ENCODE data around the gene CHAMP1.

Gene CHAMP1

GRCh38 chr13:114325729-114326128 is 11.4 kb downstream of the CHAMP1 start:
- Histone ChIP-seq H2AK5ac (ENCODE audit: low read depth, low read length) (no peak overlapping the region), H2BK12ac (ENCODE audit: low read length) (no peak overlapping the region), H2BK15ac (ENCODE audit: low read length) (no peak overlapping the region), H3K4me3 (ENCODE audit: low read length in 2 of 2) (no peak overlapping the region), H2AFZ (ENCODE audit: low read length) (no peak overlapping the region), H3K18ac (ENCODE audit: low read length) (no peak overlapping the region), H3K9me3 (replicated peaks in 1 of 2; ENCODE audit: control insufficient read depth in 2 of 2, insufficient read depth in 1 of 2, low read depth in 1 of 2, low read length in 2 of 2) (peaks cover 0 to 31% of the 10 kb centered on the region in 2 donors), H3K4me2 (ENCODE audit: insufficient read depth, low read length, poor library complexity, severe bottlenecking) (no peak overlapping the region), H3K27me3 (ENCODE audit: control insufficient read depth in 3 of 3, insufficient read depth in 3 of 3, low read depth in 1 of 3, low read length in 3 of 3) (no peaks in the 10 kb centered on the region), H3K36me3 (replicated peaks in 1 of 2; ENCODE audit: control insufficient read depth in 2 of 2, insufficient read depth in 2 of 2, low read length in 2 of 2) (peaks cover 25 to 87% of the 10 kb centered on the region in 2 donors), H4K8ac (ENCODE audit: low read depth, low read length) (no peak overlapping the region), H3K4me1 (ENCODE audit: control insufficient read depth in 2 of 2, insufficient read depth in 1 of 2, low read depth in 1 of 2, low read length in 2 of 2) (no peaks in the 10 kb centered on the region), H3K4ac (ENCODE audit: low read length) (no peak overlapping the region), H2BK120ac (ENCODE audit: low read depth, low read length) (no peak overlapping the region), H3K9ac (ENCODE audit: low read depth, low read length, poor library complexity) (no peak overlapping the region), H3K23ac (ENCODE audit: low read depth, low read length, poor library complexity) (no peak overlapping the region), H4K91ac (ENCODE audit: low read depth, low read length, poor library complexity) (no peak overlapping the region), H3K79me1 (ENCODE audit: low read depth, low read length) (no peaks in the 10 kb centered on the region), H3K27ac (replicated peaks; ENCODE audit: low read length) (no peak overlapping the region), H2BK5ac (ENCODE audit: low read length) (no peak overlapping the region), H3K14ac (ENCODE audit: low read length) (no peak overlapping the region)
- no CpG with 5 or more reads among the region's 3 CpGs for WGBS, 2 donors (ENCODE audit: extremely low coverage in 2 of 2, insufficient read length in 2 of 2, insufficient replicate concordance in 1 of 2)
- no peak for DNase-seq (ENCODE audit: low spot score)

GRCh38 chr13:114328034-114328433 is 13.7 kb downstream of the CHAMP1 start:
- H3K9ac ChIP-seq (ENCODE audit: low read depth, low read length, poor library complexity), result no peak overlapping the region
- H2BK12ac ChIP-seq (ENCODE audit: low read length), result no peak overlapping the region
- H3K79me1 ChIP-seq (ENCODE audit: low read depth, low read length), result no peaks in the 10 kb centered on the region
- H3K9me3 ChIP-seq (replicated peaks in 1 of 2; ENCODE audit: control insufficient read depth in 2 of 2, insufficient read depth in 1 of 2, low read depth in 1 of 2, low read length in 2 of 2), result peaks cover 0 to 15% of the 10 kb centered on the region in 2 donors
- no peak overlapping the region for H3K14ac ChIP-seq (ENCODE audit: low read length)
- no peak overlapping the region for H2BK120ac ChIP-seq (ENCODE audit: low read depth, low read length)
- H3K18ac ChIP-seq (ENCODE audit: low read length), result no peak overlapping the region
- no peaks in the 10 kb centered on the region for H3K27me3 ChIP-seq (ENCODE audit: control insufficient read depth in 3 of 3, insufficient read depth in 3 of 3, low read depth in 1 of 3, low read length in 3 of 3)
- H3K27ac ChIP-seq (replicated peaks; ENCODE audit: low read length), result no peak overlapping the region
- H3K23ac ChIP-seq (ENCODE audit: low read depth, low read length, poor library complexity), result no peak overlapping the region
- DNase-seq (ENCODE audit: low spot score), result no peak
- H2BK15ac ChIP-seq (ENCODE audit: low read length), result no peak overlapping the region
- no peak overlapping the region for H3K4me3 ChIP-seq (ENCODE audit: low read length in 2 of 2)
- H3K36me3 ChIP-seq (replicated peaks in 1 of 2; ENCODE audit: control insufficient read depth in 2 of 2, insufficient read depth in 2 of 2, low read length in 2 of 2), result peaks cover 21 to 69% of the 10 kb centered on the region in 2 donors
- H2AK5ac ChIP-seq (ENCODE audit: low read depth, low read length), result no peak overlapping the region
- H3K4me2 ChIP-seq (ENCODE audit: insufficient read depth, low read length, poor library complexity, severe bottlenecking), result no peak overlapping the region
- WGBS, 2 donors (ENCODE audit: extremely low coverage in 2 of 2, insufficient read length in 2 of 2, insufficient replicate concordance in 1 of 2), result no CpG with 5 or more reads among the region's 6 CpGs
- no peak overlapping the region for H2BK5ac ChIP-seq (ENCODE audit: low read length)
- no peaks in the 10 kb centered on the region for H3K4me1 ChIP-seq (ENCODE audit: control insufficient read depth in 2 of 2, insufficient read depth in 1 of 2, low read depth in 1 of 2, low read length in 2 of 2)
- H4K91ac ChIP-seq (ENCODE audit: low read depth, low read length, poor library complexity), result no peak overlapping the region
- H2AFZ ChIP-seq (ENCODE audit: low read length), result no peak overlapping the region
- H3K4ac ChIP-seq (ENCODE audit: low read length), result no peak overlapping the region
- H4K8ac ChIP-seq (ENCODE audit: low read depth, low read length), result no peak overlapping the region

GRCh38 chr13:114328595-114328994 is 14.3 kb downstream of the CHAMP1 start:
- Histone ChIP-seq H2AK5ac (ENCODE audit: low read depth, low read length) (no peak overlapping the region), H3K9me3 (replicated peaks in 1 of 2; ENCODE audit: control insufficient read depth in 2 of 2, insufficient read depth in 1 of 2, low read depth in 1 of 2, low read length in 2 of 2) (peaks cover 0 to 10% of the 10 kb centered on the region in 2 donors)

GRCh38 chr13:114330086-114330485 is 15.8 kb downstream of the CHAMP1 start:
- H3K4me3 ChIP-seq (ENCODE audit: low read length in 2 of 2), result no peak overlapping the region
- no peak overlapping the region for H3K4ac ChIP-seq (ENCODE audit: low read length)
- no peak overlapping the region for H2BK15ac ChIP-seq (ENCODE audit: low read length)
- peaks cover 0 to 2% of the 10 kb centered on the region in 2 donors for H3K4me1 ChIP-seq (ENCODE audit: control insufficient read depth in 2 of 2, insufficient read depth in 1 of 2, low read depth in 1 of 2, low read length in 2 of 2)
- H3K9me3 ChIP-seq (replicated peaks in 1 of 2; ENCODE audit: control insufficient read depth in 2 of 2, insufficient read depth in 1 of 2, low read depth in 1 of 2, low read length in 2 of 2), result no peaks in the 10 kb centered on the region
- H3K18ac ChIP-seq (ENCODE audit: low read length), result no peak overlapping the region
- no CpG with 5 or more reads among the region's 5 CpGs for WGBS, 2 donors (ENCODE audit: extremely low coverage in 2 of 2, insufficient read length in 2 of 2, insufficient replicate concordance in 1 of 2)
- no peak overlapping the region for H4K8ac ChIP-seq (ENCODE audit: low read depth, low read length)
- no peaks in the 10 kb centered on the region for H3K79me1 ChIP-seq (ENCODE audit: low read depth, low read length)
- no peak overlapping the region for H3K4me2 ChIP-seq (ENCODE audit: insufficient read depth, low read length, poor library complexity, severe bottlenecking)
- no peak overlapping the region for H2BK12ac ChIP-seq (ENCODE audit: low read length)
- H3K27me3 ChIP-seq (ENCODE audit: control insufficient read depth in 3 of 3, insufficient read depth in 3 of 3, low read depth in 1 of 3, low read length in 3 of 3), result no peaks in the 10 kb centered on the region
- H2AFZ ChIP-seq (ENCODE audit: low read length), result no peak overlapping the region
- no peak overlapping the region for H3K9ac ChIP-seq (ENCODE audit: low read depth, low read length, poor library complexity)
- H2AK5ac ChIP-seq (ENCODE audit: low read depth, low read length), result no peak overlapping the region
- no peak overlapping the region for H2BK120ac ChIP-seq (ENCODE audit: low read depth, low read length)
- H4K91ac ChIP-seq (ENCODE audit: low read depth, low read length, poor library complexity), result no peak overlapping the region
- H3K27ac ChIP-seq (replicated peaks; ENCODE audit: low read length), result no peak overlapping the region
- DNase-seq (ENCODE audit: low spot score), result no peak
- no peak overlapping the region for H2BK5ac ChIP-seq (ENCODE audit: low read length)
- no peak overlapping the region for H3K14ac ChIP-seq (ENCODE audit: low read length)
- no peak overlapping the region for H3K23ac ChIP-seq (ENCODE audit: low read depth, low read length, poor library complexity)
- peaks cover 8 to 48% of the 10 kb centered on the region in 2 donors for H3K36me3 ChIP-seq (replicated peaks in 1 of 2; ENCODE audit: control insufficient read depth in 2 of 2, insufficient read depth in 2 of 2, low read length in 2 of 2)

More at GRCh38 chr13:114328595-114328994, 14.3 kb downstream of the CHAMP1 start:
- Histone ChIP-seq H3K23ac (ENCODE audit: low read depth, low read length, poor library complexity) (no peak overlapping the region), H3K4me3 (ENCODE audit: low read length in 2 of 2) (no peak overlapping the region), H3K9ac (ENCODE audit: low read depth, low read length, poor library complexity) (no peak overlapping the region), H2BK15ac (ENCODE audit: low read length) (no peak overlapping the region), H2BK12ac (ENCODE audit: low read length) (no peak overlapping the region), H3K4me1 (ENCODE audit: control insufficient read depth in 2 of 2, insufficient read depth in 1 of 2, low read depth in 1 of 2, low read length in 2 of 2) (peaks cover 0 to under 1% of the 10 kb centered on the region in 2 donors), H2AFZ (ENCODE audit: low read length) (no peak overlapping the region), H3K79me1 (ENCODE audit: low read depth, low read length) (no peaks in the 10 kb centered on the region), H2BK5ac (ENCODE audit: low read length) (no peak overlapping the region), H3K36me3 (replicated peaks in 1 of 2; ENCODE audit: control insufficient read depth in 2 of 2, insufficient read depth in 2 of 2, low read length in 2 of 2) (peaks cover 21 to 63% of the 10 kb centered on the region in 2 donors), H3K4ac (ENCODE audit: low read length) (no peak overlapping the region), H3K27me3 (ENCODE audit: control insufficient read depth in 3 of 3, insufficient read depth in 3 of 3, low read depth in 1 of 3, low read length in 3 of 3) (no peaks in the 10 kb centered on the region), H4K91ac (ENCODE audit: low read depth, low read length, poor library complexity) (no peak overlapping the region), H2BK120ac (ENCODE audit: low read depth, low read length) (no peak overlapping the region), H4K8ac (ENCODE audit: low read depth, low read length) (peak overlapping the region; percentile 70), H3K27ac (replicated peaks; ENCODE audit: low read length) (no peak overlapping the region), H3K18ac (ENCODE audit: low read length) (no peak overlapping the region), H3K14ac (ENCODE audit: low read length) (no peak overlapping the region), H3K4me2 (ENCODE audit: insufficient read depth, low read length, poor library complexity, severe bottlenecking) (no peak overlapping the region)
- DNase-seq (ENCODE audit: low spot score), result no peak
- WGBS, 2 donors (ENCODE audit: extremely low coverage in 2 of 2, insufficient read length in 2 of 2, insufficient replicate concordance in 1 of 2), result no CpG with 5 or more reads among the region's 1 CpG

Data from neuronal stem cell (in vitro differentiated cells).